Ascending aorta (tissue), 2 donors: ENCODE results near the gene RSF1. TPM values are rescaled to one million over a fixed set of nuclear protein-coding genes. Genes with fewer than 3 reads are reported as not detected.

Source experiments
- DNase-seq, 2 donors: peaks; one replicate each; pipeline ENCODE4 v3.0.0-alpha.2; 2019; ENCODE audit warnings: low spot score in 2 of 2
- H3K27ac ChIP-seq, 2 donors: fragments of 200-600 bp; sonication (generic); one replicate each; pipeline ENCODE4 v1.5.1; 2016 to 2017; ENCODE audit warnings: mild to moderate bottlenecking in 1 of 2
- H3K27me3 ChIP-seq: fragments of 200-600 bp; sonication (generic); one replicate; pipeline ENCODE4 v1.5.1; 2017
- H3K36me3 ChIP-seq, 2 donors: fragments of 200-600 bp; sonication (generic); one replicate each; pipeline ENCODE4 v1.5.1; 2016
- H3K4me1 ChIP-seq, 2 donors: fragments of 200-600 bp; sonication (generic); one replicate each; pipeline ENCODE4 v1.5.1; 2016 to 2017; ENCODE audit warnings: mild to moderate bottlenecking in 1 of 2
- H3K4me3 ChIP-seq, 2 donors: fragments of 200-600 bp; sonication (generic); one replicate each; pipeline ENCODE4 v1.5.1; 2016 to 2017; ENCODE audit warnings: mild to moderate bottlenecking in 1 of 2
- H3K9me3 ChIP-seq, 2 donors: fragments of 200-600 bp; sonication (generic); one replicate each; pipeline ENCODE4 v1.5.1; 2016
- CTCF ChIP-seq, 3 experiments: fragments of 200-600 bp in 2 of 3; fragments of 450-650 bp in 1 of 3; sonication (generic) in 2 of 3; IDR thresholded peaks; one replicate each; pipeline ENCODE4 v1.5.1; 2016 to 2019; ENCODE audit warnings: antibody characterized with exemption in 3 of 3, mild to moderate bottlenecking in 1 of 3, moderate library complexity in 1 of 3
- intact Hi-C: fragments of 100-400 bp; cut with DNase I; formaldehyde crosslinking; loops from one replicate; pipeline ENCODE4 v1.15.1; 2023
- total RNA-seq: library from RNA; depleted of rRNA; stranded (reverse); fragments of >200 nt; gene quantifications from one replicate; pipeline ENCODE4 v1.1.0, GENCODE V29; 2016

RSF1 gene
- total RNA-seq, 1 donor from 2014 or later, result 17.8 TPM

- no peaks in the 10 kb centered on the region for H3K9me3 ChIP-seq
- TF ChIP-seq CTCF (IDR thresholded peaks at IDR 0.05), result no peak
- peaks cover 0 to 6% of the 10 kb centered on the region in 2 donors for H3K36me3 ChIP-seq
- no peak overlapping the region for H3K4me3 ChIP-seq
- H3K27ac ChIP-seq, result no peak overlapping the region
- H3K4me1 ChIP-seq, result peaks cover 0 to 7% of the 10 kb centered on the region in 2 donors
- H3K27me3 ChIP-seq, result no peaks in the 10 kb centered on the region
- intact Hi-C loops, result no loop called here
- DNase-seq, result no peak
Measured at GRCh38 chr11:77753230-77753629, 67.3 kb downstream of the RSF1 start.

GRCh38 chr11:77752516-77752915 is 68.0 kb downstream of the RSF1 start:
- Histone ChIP-seq H3K9me3 (no peaks in the 10 kb centered on the region), H3K4me1 (peaks cover 0 to 7% of the 10 kb centered on the region in 2 donors), H3K27ac (no peak overlapping the region), H3K36me3 (peaks cover 0 to 6% of the 10 kb centered on the region in 2 donors), H3K4me3 (no peak overlapping the region), H3K27me3 (no peaks in the 10 kb centered on the region)
- intact Hi-C loops, result no loop called here
- TF ChIP-seq CTCF (IDR thresholded peaks at IDR 0.05), result no peak
- DNase-seq, result no peak

GRCh38 chr11:77750394-77751156 is 69.9 kb downstream of the RSF1 start:
- intact Hi-C loops, result no loop called here
- no peak for DNase-seq
- no peaks in the 10 kb centered on the region for H3K9me3 ChIP-seq
- no peak overlapping the region for H3K27ac ChIP-seq
- peaks cover 0 to 6% of the 10 kb centered on the region in 2 donors for H3K36me3 ChIP-seq
- no peak overlapping the region for H3K4me3 ChIP-seq
- H3K27me3 ChIP-seq, result no peaks in the 10 kb centered on the region
- H3K4me1 ChIP-seq, result peaks cover 0 to 7% of the 10 kb centered on the region in 2 donors
- TF ChIP-seq CTCF (IDR thresholded peaks at IDR 0.05), result no peak

GRCh38 chr11:77749232-77749631 is 71.3 kb downstream of the RSF1 start:
- no peak for TF ChIP-seq CTCF (IDR thresholded peaks at IDR 0.05)
- no peak overlapping the region for H3K4me3 ChIP-seq
- no peak for DNase-seq
- no peaks in the 10 kb centered on the region for H3K9me3 ChIP-seq
- H3K36me3 ChIP-seq, result peaks cover 0 to 3% of the 10 kb centered on the region in 2 donors
- intact Hi-C loops, result no loop called here
- no peak overlapping the region for H3K27ac ChIP-seq
- no peaks in the 10 kb centered on the region for H3K27me3 ChIP-seq
- H3K4me1 ChIP-seq, result peaks cover 0 to 7% of the 10 kb centered on the region in 2 donors

GRCh38 chr11:77748266-77748665 is 72.3 kb downstream of the RSF1 start:
- Histone ChIP-seq H3K27ac (no peak overlapping the region), H3K4me3 (no peak overlapping the region), H3K27me3 (no peaks in the 10 kb centered on the region), H3K4me1 (peaks cover 0 to 7% of the 10 kb centered on the region in 2 donors), H3K9me3 (no peaks in the 10 kb centered on the region), H3K36me3 (peaks cover 0 to 3% of the 10 kb centered on the region in 2 donors)
- DNase-seq, result no peak
- intact Hi-C loops, result no loop called here
- TF ChIP-seq CTCF (IDR thresholded peaks at IDR 0.05), result no peak
